Endodermal cell (in vitro differentiated cells): ENCODE measurements around the gene SLC9C2. TPM values are rescaled to one million over a fixed set of nuclear protein-coding genes. Genes with fewer than 3 reads are reported as not detected.

Experiments
- DNase-seq: peaks from one replicate; pipeline ENCODE4 v3.0.0-alpha.2; 2017
- H3K27ac ChIP-seq: 2 replicates; pipeline ENCODE4 v1.5.1; 2013; ENCODE audit warnings: mild to moderate bottlenecking, low read depth, low read length, moderate library complexity
- H3K27me3 ChIP-seq: 2 replicates; pipeline ENCODE4 v1.6.1; 2013; ENCODE audit warnings: mild to moderate bottlenecking, low read length, moderate library complexity; ENCODE audit not compliant: insufficient read depth, control insufficient read depth, poor library complexity, severe bottlenecking
- H3K36me3 ChIP-seq: 2 replicates; pipeline ENCODE4 v1.7.0; 2013; ENCODE audit warnings: mild to moderate bottlenecking, low read length, moderate library complexity; ENCODE audit not compliant: control insufficient read depth, insufficient read depth
- H3K4me1 ChIP-seq: one replicate; pipeline ENCODE4 v1.7.0; 2013; ENCODE audit warnings: low read length; ENCODE audit not compliant: control insufficient read depth, insufficient read depth
- H3K4me3 ChIP-seq: 2 replicates; pipeline ENCODE4 v1.5.1; 2013; ENCODE audit warnings: mild to moderate bottlenecking, low read length, moderate library complexity
- H3K9ac ChIP-seq: 2 replicates; pipeline ENCODE4 v1.6.1; 2013; ENCODE audit warnings: mild to moderate bottlenecking, low read length, moderate library complexity; ENCODE audit not compliant: poor library complexity, severe bottlenecking; ENCODE audit errors: extremely low read depth
- H3K9me3 ChIP-seq: 2 replicates; pipeline ENCODE4 v1.6.1; 2013; ENCODE audit warnings: mild to moderate bottlenecking, low read length, moderate library complexity; ENCODE audit not compliant: control insufficient read depth
- H3K27ac Mint-ChIP-seq: 2 replicates; pipeline ENCODE4 v1.8.0; 2020; ENCODE audit warnings: mixed read lengths
- H3K27me3 Mint-ChIP-seq: 2 replicates; pipeline ENCODE4 v1.8.0; 2021; ENCODE audit warnings: mild to moderate bottlenecking, mixed read lengths; ENCODE audit not compliant: insufficient read depth
- H3K36me3 Mint-ChIP-seq: 2 replicates; pipeline ENCODE4 v1.8.0; 2020; ENCODE audit warnings: low read depth, mixed read lengths
- H3K4me1 Mint-ChIP-seq: 2 replicates; pipeline ENCODE4 v1.8.0; 2020; ENCODE audit warnings: mixed read lengths
- H3K4me3 Mint-ChIP-seq: 2 replicates; pipeline ENCODE4 v1.8.0; 2020; ENCODE audit warnings: mild to moderate bottlenecking, moderate library complexity, mixed read lengths
- H3K9me3 Mint-ChIP-seq: 2 replicates; pipeline ENCODE4 v1.8.0; 2020; ENCODE audit warnings: mild to moderate bottlenecking, mixed read lengths
- CTCF ChIP-seq: fragments of 200-600 bp; sonication (generic); conservative IDR thresholded peaks from 2 replicates; pipeline ENCODE4 v1.5.0; 2021; ENCODE audit warnings: antibody characterized with exemption, mild to moderate bottlenecking
- WGBS, 2 experiments: methylation state at CpG; one replicate each; pipeline versions ENCODE4 v1.1.5 to v1.1.7; 2013; ENCODE audit warnings: missing lambda C conversion rate in 2 of 2, mixed read lengths in 1 of 2; ENCODE audit not compliant: insufficient coverage in 1 of 2, insufficient read length in 1 of 2; 5-methylcytosine and 5-hydroxymethylcytosine counted together
- total RNA-seq, 2 donors: library from RNA; stranded (reverse); fragmentation: NEBNext Ultra II Directional in 1 of 2; extraction: Animal tissue kit (Norgen Biotek cat#: 25700) in 1 of 2; gene quantifications; 2 replicates in 1 of 2; 3 replicates in 1 of 2; pipeline ENCODE4 v1.2.1, GENCODE V29; 2021

Gene SLC9C2
- total RNA-seq, 2 donors from 2014 or later = not detected

GRCh38 chr1:173488001-173488400, 114.9 kb downstream of the SLC9C2 start:
- peaks cover 18% of the 10 kb centered on the region for H3K4me1 Mint-ChIP-seq
- H3K36me3 Mint-ChIP-seq = peaks cover 85% of the 10 kb centered on the region
- 98% methylated on average over 2 of the region's 2 CpGs; no CpG with 5 or more reads in 1 of the 2 experiments for WGBS, 2 experiments
- no peak overlapping the region for H3K27ac Mint-ChIP-seq
- no peak overlapping the region for H3K27ac ChIP-seq
- H3K9me3 Mint-ChIP-seq = peaks cover 13% of the 10 kb centered on the region
- no peaks in the 10 kb centered on the region for H3K27me3 ChIP-seq
- H3K4me1 ChIP-seq = no peaks in the 10 kb centered on the region
- DNase-seq = no peak
- peaks cover 48% of the 10 kb centered on the region for H3K9me3 ChIP-seq
- no peak overlapping the region for H3K4me3 ChIP-seq
- TF ChIP-seq CTCF = no peak
- peaks cover 67% of the 10 kb centered on the region for H3K36me3 ChIP-seq
- no peak overlapping the region for H3K9ac ChIP-seq
- no peaks in the 10 kb centered on the region for H3K27me3 Mint-ChIP-seq
- H3K4me3 Mint-ChIP-seq = no peak overlapping the region

GRCh38 chr1:173485401-173485800, 117.5 kb downstream of the SLC9C2 start:
- WGBS, 2 experiments = 95 to 97% methylated on average over 7 of the region's 7 CpGs
- H3K9me3 Mint-ChIP-seq = peaks cover 4% of the 10 kb centered on the region
- no peak overlapping the region for H3K4me3 Mint-ChIP-seq
- no peak overlapping the region for H3K27ac Mint-ChIP-seq
- H3K36me3 Mint-ChIP-seq = peaks cover 97% of the 10 kb centered on the region
- no peak for TF ChIP-seq CTCF
- Histone ChIP-seq H3K4me1 (no peaks in the 10 kb centered on the region), H3K36me3 (peaks cover 91% of the 10 kb centered on the region), H3K9me3 (peaks cover 30% of the 10 kb centered on the region), H3K27ac (no peak overlapping the region), H3K27me3 (no peaks in the 10 kb centered on the region), H3K9ac (no peak overlapping the region), H3K4me3 (no peak overlapping the region)
- H3K27me3 Mint-ChIP-seq = no peaks in the 10 kb centered on the region
- no peak for DNase-seq
- H3K4me1 Mint-ChIP-seq = peaks cover 33% of the 10 kb centered on the region

GRCh38 chr1:173484276-173484675, 118.6 kb downstream of the SLC9C2 start:
- no peak for TF ChIP-seq CTCF
- Histone ChIP-seq H3K4me1 (no peaks in the 10 kb centered on the region), H3K27me3 (no peaks in the 10 kb centered on the region), H3K4me3 (no peak overlapping the region), H3K27ac (no peak overlapping the region), H3K36me3 (peaks cover 98% of the 10 kb centered on the region), H3K9ac (no peak overlapping the region), H3K9me3 (peaks cover 28% of the 10 kb centered on the region)
- H3K4me1 Mint-ChIP-seq = peaks cover 39% of the 10 kb centered on the region
- 96 to 100% methylated on average over 2 of the region's 2 CpGs for WGBS, 2 experiments
- DNase-seq = no peak
- H3K4me3 Mint-ChIP-seq = no peak overlapping the region
- H3K36me3 Mint-ChIP-seq = peaks cover 97% of the 10 kb centered on the region
- peaks cover 3% of the 10 kb centered on the region for H3K9me3 Mint-ChIP-seq
- H3K27me3 Mint-ChIP-seq = no peaks in the 10 kb centered on the region
- H3K27ac Mint-ChIP-seq = no peak overlapping the region
